T-helper 22 cell (primary cell): ENCODE data around the gene HAS3.
"Not testable (repeated sequence)": the region's sequence is repeated elsewhere in the genome, so short reads cannot be mapped to it uniquely, and the experiment has no call there.

ENCODE experiments used
- DNase-seq: peaks from one replicate; pipeline ENCODE4 v3.0.0-alpha.2; 2020; ENCODE audit warnings: low read depth

Gene HAS3

GRCh38 chr16:69116256-69116875 lies 10.9 kb downstream of the HAS3 start:
- DNase-seq, result no peak

- DNase-seq, result no peak
These were observed 11.5 kb downstream of the HAS3 start for GRCh38 chr16:69116906-69117305.

GRCh38 chr16:69118468-69118867 lies 13.0 kb downstream of the HAS3 start:
- no peak for DNase-seq

GRCh38 chr16:69118994-69119393 lies 13.5 kb downstream of the HAS3 start:
- no peak for DNase-seq

GRCh38 chr16:69119536-69119935 lies 14.1 kb downstream of the HAS3 start:
- no peak for DNase-seq

GRCh38 chr16:69120096-69120664 lies 14.7 kb downstream of the HAS3 start:
- DNase-seq, result no peak

- peak; percentile 39 for DNase-seq
These were observed 18.5 kb downstream of the HAS3 start for GRCh38 chr16:69123910-69124309.

GRCh38 chr16:69124406-69124805 lies 19.0 kb downstream of the HAS3 start:
- not testable (repeated sequence) for DNase-seq

- DNase-seq, result not testable (repeated sequence)
These were observed 19.5 kb downstream of the HAS3 start for GRCh38 chr16:69124961-69125360.

- DNase-seq, result no peak
These were observed 20.8 kb downstream of the HAS3 start for GRCh38 chr16:69126221-69126620.

GRCh38 chr16:69126801-69127200 lies 21.3 kb downstream of the HAS3 start:
- DNase-seq, result not testable (repeated sequence)

- no peak for DNase-seq
These were observed 22.6 kb downstream of the HAS3 start for GRCh38 chr16:69127966-69128510.

- no peak for DNase-seq
These were observed 25.0 kb downstream of the HAS3 start for GRCh38 chr16:69130461-69130860.

GRCh38 chr16:69131167-69131838 lies 25.9 kb downstream of the HAS3 start:
- DNase-seq, result no peak

GRCh38 chr16:69131839-69132423 lies 26.5 kb downstream of the HAS3 start:
- peak; percentile 65 for DNase-seq

GRCh38 chr16:69132424-69133252 lies 27.2 kb downstream of the HAS3 start, which contains the start of the genes CHTF8 and UTP4:
CHTF8 (minus strand) TSS chr16:69132588; CDS start chr16:69121458, 11,130 bp downstream.
UTP4 (plus strand) TSS chr16:69132649; CDS start chr16:69133460, 811 bp downstream.
- peak; percentile 79 for DNase-seq

GRCh38 chr16:69133373-69133954 lies 28.0 kb downstream of the HAS3 start:
- DNase-seq, result no peak

- DNase-seq, result no peak
These were observed 33.2 kb downstream of the HAS3 start for GRCh38 chr16:69138608-69139007.

- not testable (repeated sequence) for DNase-seq
These were observed 34.0 kb downstream of the HAS3 start for GRCh38 chr16:69139464-69139863.

- DNase-seq, result no peak
These were observed 35.6 kb downstream of the HAS3 start for GRCh38 chr16:69141014-69141413.

GRCh38 chr16:69141936-69142335 lies 36.5 kb downstream of the HAS3 start:
- no peak for DNase-seq
